Midbrain (tissue), 1 donor: ENCODE results near the gene TP73.

Experiments
- DNase-seq: peaks from one replicate; lab custom pipeline; 2025; lab: John Stamatoyannopoulos, UW

TP73 gene

DNA sequence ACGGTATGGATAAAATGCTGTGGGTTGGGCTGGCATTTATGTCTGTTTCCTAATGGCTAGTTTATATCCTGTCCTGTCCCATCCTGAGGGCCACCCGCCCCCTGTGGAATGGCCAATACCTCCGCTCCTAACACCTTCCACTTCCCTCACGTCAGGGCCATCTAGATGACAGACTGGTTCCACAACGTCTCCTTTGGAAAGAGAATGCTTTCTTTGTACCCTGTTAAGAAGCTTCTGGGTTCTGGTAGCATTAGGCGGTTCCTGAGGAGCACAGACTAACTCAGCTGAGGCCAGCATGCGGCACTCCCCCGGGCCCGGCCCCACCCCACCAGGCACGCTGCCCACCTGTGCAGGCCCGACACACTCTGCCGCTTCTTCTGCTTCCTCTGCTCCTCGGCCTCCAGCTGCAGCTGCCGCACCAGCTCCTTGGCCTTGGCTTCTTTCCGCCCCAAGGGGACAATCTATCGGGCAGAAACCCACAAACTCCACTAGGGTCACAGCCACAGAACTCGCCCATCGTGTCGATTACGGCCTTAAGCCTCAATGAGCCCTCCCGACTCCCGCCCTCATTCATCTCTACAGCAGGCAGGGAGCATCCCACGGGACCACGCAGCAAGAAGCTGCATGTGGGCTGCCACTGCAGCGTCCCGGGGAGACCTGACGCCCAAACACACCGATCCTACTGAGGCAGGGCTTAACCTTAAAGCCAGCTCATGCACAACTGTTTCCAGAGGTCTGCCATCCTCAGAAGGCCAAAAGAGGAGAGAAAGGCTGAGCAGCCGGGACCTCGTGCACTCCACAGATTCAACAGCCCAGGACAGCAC is 131.5 kb downstream of the TP73 start:
- no peak for DNase-seq

DNA sequence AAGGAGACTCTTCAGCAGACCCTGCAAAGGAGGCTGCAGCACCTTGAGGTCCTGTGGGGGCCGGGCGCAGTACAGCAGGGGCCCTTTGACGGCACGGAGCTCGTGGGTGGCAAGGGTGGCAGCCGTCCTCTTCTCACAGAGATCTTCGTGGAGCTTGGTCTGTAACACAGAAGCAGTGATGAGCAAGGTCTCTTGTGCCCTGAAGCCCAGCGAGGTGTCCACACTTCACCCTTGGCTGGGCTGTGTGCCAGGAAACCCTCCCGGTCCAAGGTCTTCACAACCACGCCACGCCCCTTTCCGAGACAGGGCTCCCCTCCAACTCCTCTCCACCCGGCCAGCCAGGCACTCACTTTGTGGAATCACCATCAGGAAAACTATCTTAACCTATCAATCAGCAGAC is 132.7 kb downstream of the TP73 start:
- DNase-seq = no peak

DNA sequence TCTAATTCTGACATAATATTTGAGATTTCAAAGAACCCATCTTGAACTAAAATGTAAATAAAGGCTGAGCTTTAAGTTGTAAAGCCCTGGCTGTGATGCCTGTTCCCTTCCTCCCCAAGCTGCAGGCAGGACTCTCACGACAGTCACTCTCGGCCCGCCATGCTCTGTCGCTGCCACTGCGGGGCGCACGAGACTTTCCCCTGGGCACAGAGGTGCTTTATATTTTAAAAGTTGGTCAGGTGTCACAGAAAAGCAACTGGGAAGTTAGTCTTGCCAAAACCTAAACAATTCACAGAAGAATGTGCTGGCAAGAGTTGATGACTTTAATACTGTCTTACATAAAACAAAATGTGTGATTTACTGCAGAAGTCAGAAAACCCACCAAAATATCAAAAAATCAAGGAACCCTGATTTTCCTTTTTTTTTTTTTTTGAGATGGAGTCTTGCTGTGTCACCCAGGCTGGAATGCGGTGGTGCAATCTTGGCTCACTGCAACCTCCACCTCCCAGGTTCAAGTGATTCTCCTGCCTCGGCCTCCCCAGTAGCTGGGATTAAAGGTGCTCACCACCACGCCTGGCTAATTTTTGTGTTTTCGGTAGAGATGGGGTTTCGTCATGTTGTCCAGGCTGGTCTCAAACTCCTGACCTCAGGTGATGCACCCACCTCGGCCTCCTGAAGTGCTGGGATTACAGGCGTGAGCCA is 133.3 kb downstream of the TP73 start:
- no peak for DNase-seq
